Thyroid gland (tissue), 4 donors: ENCODE results near the gene CCL13.

Source experiments
- CTCF ChIP-seq, 6 experiments: fragments of 200-600 bp in 3 of 6; fragments of 450-650 bp in 3 of 6; sonication (generic) in 3 of 6; IDR thresholded peaks; one replicate each; pipeline ENCODE4 v1.5.1; 2016 to 2019; ENCODE audit warnings: antibody characterized with exemption in 6 of 6, mild to moderate bottlenecking in 2 of 6, inconsistent platforms in 1 of 6, moderate library complexity in 1 of 6
- POLR2A ChIP-seq, 2 donors: fragments of 450-650 bp; IDR thresholded peaks; one replicate each; pipeline ENCODE4 v1.6.1; 2017; ENCODE audit warnings: antibody characterized with exemption in 2 of 2, mild to moderate bottlenecking in 2 of 2, moderate library complexity in 1 of 2

- TF ChIP-seq CTCF (IDR thresholded peaks at IDR 0.05) (no peak), POLR2A (IDR thresholded peaks at IDR 0.05) (no peak)
These were observed 43.4 kb downstream of the CCL13 start for GRCh38 chr17:34399725-34400124.
